GM12865 (cell line): ENCODE measurements around the gene SYNDIG1.

Experiments used
- DNase-seq: peaks from one replicate; pipeline ENCODE4 v3.0.0; 2010; ENCODE audit warnings: low read depth
- H3K4me3 ChIP-seq: 2 replicates; pipeline ENCODE4 v1.5.1; 2011; ENCODE audit warnings: mild to moderate bottlenecking, low read depth, low read length, control low read depth
- TF ChIP-seq, protein P1 (sequence below): IDR thresholded peaks from 2 replicates; pipeline ENCODE4 v1.5.1; 2011; ENCODE audit warnings: low read length, control low read depth, low read depth, inconsistent platforms; ENCODE audit not compliant: insufficient read depth; ENCODE audit errors: missing control alignments

Gene SYNDIG1

DNA sequence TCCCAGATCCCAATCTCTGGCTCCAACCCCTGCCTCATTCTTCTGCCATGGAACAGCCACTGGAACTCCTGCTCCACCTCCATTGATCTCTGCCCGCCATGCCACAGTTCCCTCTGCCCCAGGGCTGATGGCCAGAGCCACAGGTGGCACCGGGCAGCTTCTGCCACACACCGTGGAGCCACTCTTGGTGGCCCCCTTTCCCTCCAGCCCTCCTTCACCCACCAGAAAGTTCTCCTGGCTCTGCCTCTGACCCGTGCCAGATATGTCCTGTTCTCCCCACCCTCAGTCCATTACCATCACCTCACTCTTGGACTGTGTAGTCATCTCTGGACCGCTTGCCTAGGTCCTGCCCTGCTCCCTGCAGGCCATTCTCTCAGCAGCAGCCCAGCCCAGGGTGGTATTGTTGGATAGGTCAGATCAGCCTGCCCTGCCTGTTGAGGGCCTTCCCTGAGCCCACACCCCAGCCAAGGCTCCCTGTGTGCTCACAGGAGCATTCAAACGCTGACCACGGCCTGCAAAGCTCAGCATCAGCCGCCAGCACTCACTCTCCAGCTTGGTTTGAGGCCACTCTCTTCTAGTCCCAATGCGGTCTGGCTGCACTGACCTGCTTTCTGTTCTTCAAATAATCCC lies 16.8 kb upstream of the SYNDIG1 start:
- DNase-seq: no peak
- H3K4me3 ChIP-seq: no peak overlapping the region
- TF ChIP-seq, protein P1, sequence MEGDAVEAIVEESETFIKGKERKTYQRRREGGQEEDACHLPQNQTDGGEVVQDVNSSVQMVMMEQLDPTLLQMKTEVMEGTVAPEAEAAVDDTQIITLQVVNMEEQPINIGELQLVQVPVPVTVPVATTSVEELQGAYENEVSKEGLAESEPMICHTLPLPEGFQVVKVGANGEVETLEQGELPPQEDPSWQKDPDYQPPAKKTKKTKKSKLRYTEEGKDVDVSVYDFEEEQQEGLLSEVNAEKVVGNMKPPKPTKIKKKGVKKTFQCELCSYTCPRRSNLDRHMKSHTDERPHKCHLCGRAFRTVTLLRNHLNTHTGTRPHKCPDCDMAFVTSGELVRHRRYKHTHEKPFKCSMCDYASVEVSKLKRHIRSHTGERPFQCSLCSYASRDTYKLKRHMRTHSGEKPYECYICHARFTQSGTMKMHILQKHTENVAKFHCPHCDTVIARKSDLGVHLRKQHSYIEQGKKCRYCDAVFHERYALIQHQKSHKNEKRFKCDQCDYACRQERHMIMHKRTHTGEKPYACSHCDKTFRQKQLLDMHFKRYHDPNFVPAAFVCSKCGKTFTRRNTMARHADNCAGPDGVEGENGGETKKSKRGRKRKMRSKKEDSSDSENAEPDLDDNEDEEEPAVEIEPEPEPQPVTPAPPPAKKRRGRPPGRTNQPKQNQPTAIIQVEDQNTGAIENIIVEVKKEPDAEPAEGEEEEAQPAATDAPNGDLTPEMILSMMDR: no peak

DNA sequence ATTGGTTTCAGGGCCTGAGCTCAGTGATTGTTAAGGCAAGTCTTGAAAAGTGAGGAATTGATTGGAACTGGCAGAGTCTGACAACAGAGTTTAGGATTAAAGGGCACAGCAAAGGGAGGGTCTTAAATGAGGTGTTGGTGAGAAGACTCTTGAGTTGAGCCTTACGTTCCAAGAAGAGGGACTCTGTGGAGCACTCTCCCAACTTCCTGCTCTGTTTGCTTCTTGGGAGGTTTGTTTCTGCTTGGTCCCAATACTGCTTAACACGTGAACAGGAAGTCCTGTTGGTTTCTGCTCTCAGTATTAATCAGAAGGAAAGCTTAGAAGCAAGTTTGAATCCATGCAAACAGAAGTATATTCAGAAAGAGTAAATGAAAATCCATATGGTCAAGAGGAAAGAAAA lies 15.6 kb upstream of the SYNDIG1 start:
- TF ChIP-seq, protein P1: no peak
- no peak overlapping the region for H3K4me3 ChIP-seq
- DNase-seq: peak; percentile 4

DNA sequence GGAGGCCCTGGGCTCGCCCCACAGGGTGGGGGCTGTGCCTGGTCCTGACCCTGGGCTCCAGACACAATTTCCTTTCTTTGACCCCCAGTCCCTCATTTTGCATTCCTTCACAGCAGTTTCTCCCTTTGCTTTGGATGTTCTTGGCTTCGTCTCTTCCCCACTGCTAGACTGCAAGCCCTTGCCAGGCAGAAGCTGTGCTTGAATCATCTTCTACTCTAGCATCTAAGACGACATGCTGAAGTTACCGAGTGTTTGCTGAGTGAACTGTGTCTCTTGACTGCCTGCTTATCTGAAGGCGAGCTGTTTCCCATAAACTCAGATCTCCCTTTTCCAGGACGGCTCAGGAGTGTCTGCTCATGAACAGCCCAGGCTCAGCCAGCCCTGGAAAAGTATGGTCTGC lies 14.3 kb upstream of the SYNDIG1 start:
- no peak overlapping the region for H3K4me3 ChIP-seq
- TF ChIP-seq, protein P1: no peak
- DNase-seq: no peak

DNA sequence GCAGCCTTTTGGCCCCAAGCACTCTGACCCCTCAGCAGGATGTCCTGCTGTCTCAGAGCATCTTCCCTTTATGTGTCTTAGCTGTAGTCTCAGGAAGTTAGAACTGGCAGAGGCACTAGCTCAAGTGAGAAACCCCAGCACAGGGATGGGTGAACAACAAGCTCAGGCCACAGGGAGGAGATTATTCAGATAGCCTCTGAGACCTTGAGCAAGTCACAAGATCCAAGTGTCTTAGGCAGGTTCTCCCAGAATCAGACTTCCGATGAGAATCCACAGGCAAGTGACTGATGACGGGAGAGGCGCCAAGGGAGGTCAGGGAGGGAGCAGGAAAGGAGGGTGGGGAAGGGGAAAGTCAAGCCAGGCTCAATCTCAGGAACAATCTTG lies 13.0 kb upstream of the SYNDIG1 start:
- no peak overlapping the region for H3K4me3 ChIP-seq
- TF ChIP-seq, protein P1: no peak
- DNase-seq: no peak

DNA sequence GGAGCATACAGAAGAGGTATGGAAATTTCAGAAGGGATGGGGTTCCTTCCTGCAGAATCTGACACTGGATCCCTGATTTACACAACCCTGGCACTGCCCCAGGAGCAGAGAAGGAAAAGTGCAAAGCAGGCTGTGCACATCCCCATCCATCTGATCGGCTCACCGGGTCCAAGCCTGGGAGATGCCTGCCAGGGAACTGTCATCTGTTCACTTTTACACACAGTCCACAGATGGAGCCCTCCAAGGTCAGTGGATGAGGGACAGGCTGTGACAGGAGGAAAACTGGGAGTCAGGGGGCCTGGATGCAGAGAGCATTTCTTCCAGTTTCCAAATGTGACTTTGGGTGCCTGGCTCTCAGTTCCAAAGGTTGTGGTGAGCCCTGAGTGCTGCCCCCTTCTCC lies 11.0 kb upstream of the SYNDIG1 start:
- DNase-seq: no peak
- TF ChIP-seq, protein P1: no peak
- H3K4me3 ChIP-seq: no peak overlapping the region

DNA sequence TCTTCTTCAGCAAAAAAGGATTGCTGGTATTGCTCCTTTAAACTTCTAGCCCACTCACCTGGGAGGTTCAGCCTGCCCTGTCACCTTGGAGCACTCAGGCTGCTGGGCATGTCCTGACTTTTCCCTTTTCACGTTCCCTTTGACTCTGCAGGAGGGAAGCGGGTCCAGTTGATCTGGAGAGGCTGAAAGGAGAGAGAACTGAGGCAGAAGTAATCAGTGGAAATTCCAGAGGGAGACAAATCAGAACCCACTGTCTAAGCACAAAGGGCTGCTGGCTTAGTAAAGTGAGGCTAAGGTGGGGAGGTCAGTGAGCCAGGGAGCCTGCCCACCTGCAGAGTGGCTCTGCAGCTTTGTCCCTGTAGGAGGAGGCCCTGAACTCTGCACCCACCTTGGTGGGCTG lies 9.7 kb upstream of the SYNDIG1 start:
- H3K4me3 ChIP-seq: no peak overlapping the region
- no peak for DNase-seq
- TF ChIP-seq, protein P1: no peak

DNA sequence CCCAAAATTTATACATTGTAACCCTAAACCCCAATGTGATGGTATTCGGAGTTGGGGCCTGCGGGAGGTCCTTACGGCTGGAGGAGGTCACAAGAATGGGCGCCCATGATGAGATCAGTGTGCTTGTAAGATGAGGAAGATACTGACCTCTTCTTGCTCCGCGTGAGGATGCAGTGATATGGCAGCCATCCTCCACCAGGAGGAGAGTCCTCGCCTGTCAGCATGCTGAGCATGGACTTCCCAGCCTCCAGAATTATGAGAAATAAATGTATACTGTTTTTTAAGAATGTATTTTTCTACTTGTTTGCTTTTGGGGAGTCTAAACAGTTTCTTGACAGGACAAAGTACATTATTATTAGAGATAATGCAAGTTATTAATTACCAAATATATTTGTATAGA lies 8.7 kb upstream of the SYNDIG1 start:
- TF ChIP-seq, protein P1: no peak
- DNase-seq: no peak
- no peak overlapping the region for H3K4me3 ChIP-seq
